GOT3 (cell line): ENCODE measurements around the gene DNLZ.

Experiments
- DNase-seq: peaks from one replicate; lab custom pipeline; 2025; ENCODE audit warnings: mixed read lengths; lab: John Stamatoyannopoulos, UW

Gene DNLZ

GRCh38 chr9:136343121-136343883 is 20.2 kb downstream of the DNLZ start:
- DNase-seq = no peak

GRCh38 chr9:136342181-136343120 is 21.1 kb downstream of the DNLZ start:
- no peak for DNase-seq

- DNase-seq = no peak
Observed at GRCh38 chr9:136341769-136342168, 21.8 kb downstream of the DNLZ start.

GRCh38 chr9:136341042-136341655 is 22.4 kb downstream of the DNLZ start:
- DNase-seq = no peak

GRCh38 chr9:136340356-136341041 is 23.0 kb downstream of the DNLZ start:
- no peak for DNase-seq

- DNase-seq = no peak
Observed at GRCh38 chr9:136339958-136340310, 23.6 kb downstream of the DNLZ start.

GRCh38 chr9:136339173-136339957 is 24.2 kb downstream of the DNLZ start:
- DNase-seq = no peak

- no peak for DNase-seq
Observed at GRCh38 chr9:136338511-136338910, 25.0 kb downstream of the DNLZ start.

GRCh38 chr9:136337416-136338395 is 25.8 kb downstream of the DNLZ start:
- no peak for DNase-seq

GRCh38 chr9:136336881-136337280 is 26.7 kb downstream of the DNLZ start:
- DNase-seq = no peak

GRCh38 chr9:136336156-136336870 is 27.2 kb downstream of the DNLZ start:
- no peak for DNase-seq

GRCh38 chr9:136335296-136336155 is 28.0 kb downstream of the DNLZ start:
- DNase-seq = no peak

GRCh38 chr9:136334541-136334940 is 29.0 kb downstream of the DNLZ start:
- DNase-seq = no peak

GRCh38 chr9:136333486-136333885 is 30.1 kb downstream of the DNLZ start:
- no peak for DNase-seq

- no peak for DNase-seq
Observed at GRCh38 chr9:136333045-136333444, 30.5 kb downstream of the DNLZ start.

GRCh38 chr9:136332482-136332983 is 31.0 kb downstream of the DNLZ start:
- DNase-seq = no peak

GRCh38 chr9:136331556-136332481 is 31.7 kb downstream of the DNLZ start:
- no peak for DNase-seq
